Ovary (tissue), 3 donors: ENCODE measurements around the gene AFG3L2.

Experiments
- EP300 ChIP-seq: sonication (generic); formaldehyde crosslinking; IDR thresholded peaks from one replicate; pipeline ENCODE4 v1.6.1; 2017; ENCODE audit warnings: antibody characterized with exemption
- TF ChIP-seq, protein P1 (sequence below), 3 donors: fragments of 450-650 bp in 2 of 3; fragments of 200-600 bp in 1 of 3; IDR thresholded peaks; one replicate each; pipeline versions ENCODE4 v1.5.1 to v1.8.0; 2016 to 2022; ENCODE audit warnings: antibody characterized with exemption in 3 of 3, mild to moderate bottlenecking in 1 of 3
- donor health status: DM: no; HTN: no; CAD: no.

- TF ChIP-seq, protein P1, sequence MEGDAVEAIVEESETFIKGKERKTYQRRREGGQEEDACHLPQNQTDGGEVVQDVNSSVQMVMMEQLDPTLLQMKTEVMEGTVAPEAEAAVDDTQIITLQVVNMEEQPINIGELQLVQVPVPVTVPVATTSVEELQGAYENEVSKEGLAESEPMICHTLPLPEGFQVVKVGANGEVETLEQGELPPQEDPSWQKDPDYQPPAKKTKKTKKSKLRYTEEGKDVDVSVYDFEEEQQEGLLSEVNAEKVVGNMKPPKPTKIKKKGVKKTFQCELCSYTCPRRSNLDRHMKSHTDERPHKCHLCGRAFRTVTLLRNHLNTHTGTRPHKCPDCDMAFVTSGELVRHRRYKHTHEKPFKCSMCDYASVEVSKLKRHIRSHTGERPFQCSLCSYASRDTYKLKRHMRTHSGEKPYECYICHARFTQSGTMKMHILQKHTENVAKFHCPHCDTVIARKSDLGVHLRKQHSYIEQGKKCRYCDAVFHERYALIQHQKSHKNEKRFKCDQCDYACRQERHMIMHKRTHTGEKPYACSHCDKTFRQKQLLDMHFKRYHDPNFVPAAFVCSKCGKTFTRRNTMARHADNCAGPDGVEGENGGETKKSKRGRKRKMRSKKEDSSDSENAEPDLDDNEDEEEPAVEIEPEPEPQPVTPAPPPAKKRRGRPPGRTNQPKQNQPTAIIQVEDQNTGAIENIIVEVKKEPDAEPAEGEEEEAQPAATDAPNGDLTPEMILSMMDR (IDR thresholded peaks at IDR 0.05), result no peak
- no peak for TF ChIP-seq EP300
These were observed 42.6 kb downstream of the AFG3L2 start for GRCh38 chr18:12334366-12334808.
